MM.1S (cell line): ENCODE results near the gene RND1.

Experiments used
- DNase-seq: peaks from one replicate; pipeline ENCODE4 v3.0.0-alpha.2; 2015
- H2AFZ ChIP-seq: fragments of 300-600 bp; sonication (generic); 2 replicates; pipeline ENCODE4 v1.6.0; 2016; ENCODE audit warnings: antibody characterized with exemption, low read length
- H3F3A ChIP-seq: fragments of 300-600 bp; sonication (generic); 2 replicates; pipeline ENCODE4 v1.6.1; 2016; ENCODE audit warnings: mild to moderate bottlenecking, antibody characterized with exemption, low read length, moderate library complexity, mixed read lengths; ENCODE audit not compliant: insufficient read depth
- H3K27ac ChIP-seq: fragments of 300-600 bp; sonication (generic); 2 replicates; pipeline ENCODE4 v1.5.1; 2016; ENCODE audit warnings: mild to moderate bottlenecking, low read length
- H3K27me3 ChIP-seq: fragments of 300-600 bp; sonication (generic); replicated peaks from 2 replicates; pipeline ENCODE4 v1.6.0; 2016; ENCODE audit warnings: low read length; ENCODE audit not compliant: insufficient read depth
- H3K36me3 ChIP-seq: fragments of 300-600 bp; sonication (generic); replicated peaks from 2 replicates; pipeline ENCODE4 v1.6.1; 2016; ENCODE audit warnings: mild to moderate bottlenecking, low read length, mixed read lengths; ENCODE audit not compliant: insufficient read depth
- H3K4me1 ChIP-seq: fragments of 300-600 bp; sonication (generic); 2 replicates; pipeline ENCODE4 v1.6.1; 2016; ENCODE audit warnings: low read length, mixed read lengths
- H3K4me2 ChIP-seq: fragments of 300-600 bp; sonication (generic); 2 replicates; pipeline ENCODE4 v1.6.0; 2016; ENCODE audit warnings: low read depth, low read length
- H3K4me3 ChIP-seq: fragments of 300-600 bp; sonication (generic); 2 replicates; pipeline ENCODE4 v1.5.1; 2016; ENCODE audit warnings: low read length, mixed read lengths
- H3K79me2 ChIP-seq: fragments of 300-600 bp; sonication (generic); 2 replicates; pipeline ENCODE4 v1.6.1; 2016; ENCODE audit warnings: mixed run types, low read length, mixed read lengths
- H3K9ac ChIP-seq: fragments of 300-600 bp; sonication (generic); 2 replicates; pipeline ENCODE4 v1.6.1; 2016; ENCODE audit warnings: low read length, mixed read lengths
- H3K9me2 ChIP-seq: fragments of 300-600 bp; sonication (generic); replicated peaks from 2 replicates; pipeline ENCODE4 v1.6.1; 2016; ENCODE audit warnings: mild to moderate bottlenecking, low read length, mixed read lengths; ENCODE audit not compliant: insufficient read depth
- H3K9me3 ChIP-seq: fragments of 300-600 bp; sonication (generic); replicated peaks from 2 replicates; pipeline ENCODE4 v1.6.1; 2016; ENCODE audit warnings: mild to moderate bottlenecking, low read length, mixed read lengths; ENCODE audit not compliant: insufficient read depth
- H4K20me1 ChIP-seq: fragments of 300-600 bp; sonication (generic); 2 replicates; pipeline ENCODE4 v1.6.1; 2016; ENCODE audit warnings: mild to moderate bottlenecking, low read length, moderate library complexity, mixed read lengths; ENCODE audit not compliant: insufficient read depth
- EZH2 ChIP-seq: fragments of 300-600 bp; sonication (generic); optimal IDR thresholded peaks from 2 replicates; pipeline ENCODE3; 2017; ENCODE audit warnings: low read depth, mild to moderate bottlenecking, antibody characterized with exemption, low read length, mixed read lengths
- EZH2phosphoT487 ChIP-seq: fragments of 300-600 bp; sonication (generic); IDR thresholded peaks from 2 replicates; pipeline ENCODE4 v1.6.1; 2018; ENCODE audit warnings: antibody characterized with exemption, low read length
- TF ChIP-seq, protein P1 (sequence below): fragments of 300-600 bp; sonication (generic); IDR thresholded peaks from 2 replicates; pipeline ENCODE4 v1.5.1; 2016; ENCODE audit warnings: antibody characterized with exemption, low read length, mixed read lengths

Gene RND1

DNA sequence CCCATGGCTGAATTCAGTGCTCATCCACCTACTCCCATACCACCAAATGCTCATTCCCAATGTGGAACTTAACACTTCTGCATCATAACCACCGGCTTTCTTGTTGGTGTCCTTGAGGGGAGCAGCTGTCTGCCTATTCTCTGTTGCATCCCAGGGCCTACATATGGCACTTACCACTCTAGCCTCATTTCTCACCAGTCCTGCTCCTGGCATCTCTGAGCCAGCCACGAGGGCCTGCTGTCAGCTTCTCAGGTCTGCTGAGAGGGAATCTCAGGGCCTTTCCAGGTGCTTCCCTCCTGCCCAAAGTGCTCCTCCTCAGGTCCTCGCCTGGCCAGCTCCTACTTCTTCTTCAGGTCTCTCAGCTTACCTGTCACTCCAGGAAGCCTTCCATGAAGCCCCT lies 24.0 kb upstream of the RND1 start:
- H3K79me2 ChIP-seq = no peaks in the 10 kb centered on the region
- H3K9ac ChIP-seq = no peak overlapping the region
- H3K4me3 ChIP-seq = no peak overlapping the region

DNA sequence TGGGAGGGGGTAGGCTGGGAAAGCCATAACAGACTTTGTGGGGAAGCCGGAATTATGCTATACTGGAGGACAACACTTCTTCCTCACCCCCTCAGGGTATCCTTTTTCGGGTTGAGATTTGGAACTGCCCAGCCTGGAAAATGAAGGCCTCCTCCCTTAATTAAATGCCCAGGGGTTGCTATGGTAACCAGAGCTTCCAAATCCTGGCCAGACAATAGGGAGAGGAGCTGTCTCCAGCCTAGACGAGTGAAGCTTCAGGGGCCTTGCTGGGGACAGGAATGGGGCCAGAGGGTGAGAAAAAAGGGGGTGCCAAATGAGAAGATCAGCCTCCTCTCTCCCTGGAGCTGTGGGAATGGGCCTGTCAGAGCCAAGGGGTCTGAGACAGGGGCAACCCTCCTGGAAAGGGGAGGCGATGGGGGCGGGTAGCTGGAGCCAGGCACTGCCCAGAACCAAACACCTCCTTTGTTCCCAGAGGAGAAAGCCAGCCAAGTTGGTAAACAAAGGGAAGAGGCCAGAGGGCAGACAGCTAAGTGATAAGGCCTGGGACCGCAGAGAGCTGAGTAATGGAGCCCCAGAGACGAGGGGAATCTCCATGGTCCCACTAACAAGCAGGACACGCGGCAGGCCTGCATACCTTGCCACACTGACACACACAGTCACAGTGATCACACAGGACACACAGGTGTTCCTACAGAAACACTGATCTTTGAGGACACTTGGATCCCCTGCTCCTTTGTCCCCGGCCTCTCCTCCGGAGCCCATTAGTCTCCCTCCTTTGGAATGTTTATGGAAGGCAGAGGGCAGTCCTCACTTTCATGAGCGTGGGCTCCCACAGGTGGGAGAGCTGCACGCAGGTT lies 17.9 kb upstream of the RND1 start:
- TF ChIP-seq EZH2phosphoT487 (no peak), EZH2 (no peak)
- TF ChIP-seq, protein P1, sequence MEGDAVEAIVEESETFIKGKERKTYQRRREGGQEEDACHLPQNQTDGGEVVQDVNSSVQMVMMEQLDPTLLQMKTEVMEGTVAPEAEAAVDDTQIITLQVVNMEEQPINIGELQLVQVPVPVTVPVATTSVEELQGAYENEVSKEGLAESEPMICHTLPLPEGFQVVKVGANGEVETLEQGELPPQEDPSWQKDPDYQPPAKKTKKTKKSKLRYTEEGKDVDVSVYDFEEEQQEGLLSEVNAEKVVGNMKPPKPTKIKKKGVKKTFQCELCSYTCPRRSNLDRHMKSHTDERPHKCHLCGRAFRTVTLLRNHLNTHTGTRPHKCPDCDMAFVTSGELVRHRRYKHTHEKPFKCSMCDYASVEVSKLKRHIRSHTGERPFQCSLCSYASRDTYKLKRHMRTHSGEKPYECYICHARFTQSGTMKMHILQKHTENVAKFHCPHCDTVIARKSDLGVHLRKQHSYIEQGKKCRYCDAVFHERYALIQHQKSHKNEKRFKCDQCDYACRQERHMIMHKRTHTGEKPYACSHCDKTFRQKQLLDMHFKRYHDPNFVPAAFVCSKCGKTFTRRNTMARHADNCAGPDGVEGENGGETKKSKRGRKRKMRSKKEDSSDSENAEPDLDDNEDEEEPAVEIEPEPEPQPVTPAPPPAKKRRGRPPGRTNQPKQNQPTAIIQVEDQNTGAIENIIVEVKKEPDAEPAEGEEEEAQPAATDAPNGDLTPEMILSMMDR = no peak
- no peak overlapping the region for H3K27ac ChIP-seq
- H3K27me3 ChIP-seq = peaks cover 8% of the 10 kb centered on the region; the same call in 1 of the 2 replicates
- no peaks in the 10 kb centered on the region for H3K36me3 ChIP-seq
- H3K9me2 ChIP-seq = no peaks in the 10 kb centered on the region
- H3K4me1 ChIP-seq = no peaks in the 10 kb centered on the region
- no peak overlapping the region for H3K4me2 ChIP-seq
- no peaks in the 10 kb centered on the region for H3F3A ChIP-seq
- H3K4me3 ChIP-seq = no peak overlapping the region
- H3K79me2 ChIP-seq = no peaks in the 10 kb centered on the region
- no peak overlapping the region for H3K9ac ChIP-seq
- H2AFZ ChIP-seq = no peak overlapping the region
- H4K20me1 ChIP-seq = no peaks in the 10 kb centered on the region
- H3K9me3 ChIP-seq = no peaks in the 10 kb centered on the region
- DNase-seq = no peak

More for the DNA sequence above, 24.0 kb upstream of the RND1 start:
- Histone ChIP-seq H3K36me3 (no peaks in the 10 kb centered on the region), H3K27me3 (peaks cover 12% of the 10 kb centered on the region), H3K4me2 (no peak overlapping the region), H2AFZ (no peak overlapping the region), H3K9me3 (no peaks in the 10 kb centered on the region), H3K9me2 (no peaks in the 10 kb centered on the region), H4K20me1 (no peaks in the 10 kb centered on the region), H3K4me1 (0 out of 2 replicates have a peak, but pooled peaks cover 3% of the 10 kb centered on the region), H3K27ac (no peak overlapping the region), H3F3A (no peaks in the 10 kb centered on the region)
- DNase-seq = no peak
- TF ChIP-seq, protein P1 = no peak
- TF ChIP-seq EZH2phosphoT487 (no peak), EZH2 (no peak)

DNA sequence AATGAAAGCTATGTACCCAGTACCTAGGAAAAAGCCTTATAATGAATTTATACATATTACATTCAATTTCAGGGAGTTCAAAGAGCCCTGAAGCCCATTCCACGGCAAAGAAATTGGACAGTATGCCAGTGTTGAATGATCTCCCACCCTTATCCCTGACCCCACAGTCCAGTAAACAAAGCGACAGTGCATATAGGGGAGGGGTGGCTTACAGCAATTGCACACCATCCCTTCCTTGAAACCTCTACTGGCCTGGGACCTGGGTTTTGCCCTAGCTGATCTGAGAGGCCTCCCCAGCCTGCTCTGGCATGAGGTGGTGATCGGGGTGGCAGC lies 17.3 kb upstream of the RND1 start:
- H3K9ac ChIP-seq = no peak overlapping the region

More for the DNA sequence above, 17.3 kb upstream of the RND1 start:
- H3K79me2 ChIP-seq = no peaks in the 10 kb centered on the region
- H3K27ac ChIP-seq = no peak overlapping the region
- H2AFZ ChIP-seq = no peak overlapping the region
- no peak for DNase-seq
- H3K36me3 ChIP-seq = no peaks in the 10 kb centered on the region
- no peak overlapping the region for H3K4me3 ChIP-seq
- H3K27me3 ChIP-seq = peaks cover 8% of the 10 kb centered on the region; the same call in 1 of the 2 replicates
- no peak overlapping the region for H3K4me2 ChIP-seq
- no peaks in the 10 kb centered on the region for H3F3A ChIP-seq
- H3K4me1 ChIP-seq = no peaks in the 10 kb centered on the region
- H4K20me1 ChIP-seq = no peaks in the 10 kb centered on the region
- no peaks in the 10 kb centered on the region for H3K9me2 ChIP-seq
- H3K9me3 ChIP-seq = no peaks in the 10 kb centered on the region
- TF ChIP-seq, protein P1 = no peak
- TF ChIP-seq EZH2phosphoT487 = no peak
- TF ChIP-seq EZH2 = no peak
